K562 (cell line): ENCODE measurements around the gene CLDN11. TPM values are rescaled to one million over a fixed set of nuclear protein-coding genes. Genes with fewer than 3 reads are reported as not detected.
A peak's percentile ranks its signal among the peaks of the same experiment; 100 is the strongest.

Experiments
- ATAC-seq: fragments of 200-7000 bp; cut with Tn5 transposase; 3 replicates; pipeline ENCODE4 v1.9.1; 2020; ENCODE audit warnings: moderate library complexity
- BruUV-seq: library from RNA; stranded (reverse); fragments of 400-500 nt; replicated peaks from 2 replicates; lab custom pipeline; 2021; lab: Mats Ljungman, UMichigan
- CTCF ChIA-PET: fragments of 300-600 bp; formaldehyde crosslinking; extraction: SDS; loops from one replicate; lab custom pipeline; 2021; ENCODE audit warnings: low intra/inter-chr PET ratio; lab: Yijun Ruan, JAX
- POLR2A ChIA-PET: fragments of 300-600, 350-650 bp; sonication (Branson Sonifier 250); formaldehyde crosslinking; extraction: SDS; loops from one replicate; lab custom pipeline; 2021; ENCODE audit warnings: antibody characterized with exemption, inconsistent platforms; lab: Yijun Ruan, JAX
- DNase-seq, 4 experiments: peaks; one replicate each; pipeline versions ENCODE4 v3.0.0 to v3.0.0-alpha.2; 2011 to 2018; ENCODE audit warnings: low spot score in 3 of 4, mixed read lengths in 3 of 4; ENCODE audit errors: extremely low read depth in 1 of 4
- FAIRE-seq: peaks from 2 replicates; lab custom pipeline; 2011; peaks lifted over from hg19 to GRCh38; lab: Jason Lieb, UNC
- H2AFZ ChIP-seq: 2 replicates; pipeline ENCODE4 v1.6.0; 2011; ENCODE audit warnings: low read depth, low read length, control low read depth, inconsistent platforms
- H3K27ac ChIP-seq: fragments of 200-600 bp; 3 replicates; pipeline ENCODE4 v1.8.0; 2011; ENCODE audit warnings: low read depth, mild to moderate bottlenecking, control low read depth, inconsistent platforms, low read length, moderate library complexity, mixed read lengths; ENCODE audit errors: extremely low read depth
- H3K27me3 ChIP-seq, 2 experiments: fragments of 300-600 bp in 1 of 2; 2 replicates in 1 of 2; 3 replicates in 1 of 2; pipeline versions ENCODE4 v1.6.0 to v1.8.0; 2011; ENCODE audit warnings: inconsistent platforms in 2 of 2, low read length in 2 of 2, mild to moderate bottlenecking in 1 of 2, mixed read lengths in 1 of 2, moderate library complexity in 1 of 2; ENCODE audit not compliant: control insufficient read depth in 2 of 2, insufficient read depth in 2 of 2
- H3K36me3 ChIP-seq: fragments of 300-600 bp; 3 replicates; pipeline ENCODE4 v1.8.0; 2011; ENCODE audit warnings: mild to moderate bottlenecking, low read length, inconsistent platforms; ENCODE audit not compliant: control insufficient read depth, insufficient read depth
- H3K4me1 ChIP-seq, 2 experiments: fragments of 200-600 bp in 1 of 2; replicated peaks in 1 of 2; 2 replicates in 1 of 2; 3 replicates in 1 of 2; pipeline versions ENCODE4 v1.5.1 to v1.8.0; 2011; ENCODE audit warnings: inconsistent platforms in 2 of 2, low read length in 2 of 2, mild to moderate bottlenecking in 1 of 2, mixed read lengths in 1 of 2, moderate library complexity in 1 of 2; ENCODE audit not compliant: control insufficient read depth in 2 of 2, insufficient read depth in 2 of 2
- H3K4me2 ChIP-seq: 2 replicates; pipeline ENCODE4 v1.6.1; 2011; ENCODE audit warnings: low read length, control low read depth, inconsistent platforms, mixed read lengths; ENCODE audit not compliant: insufficient read depth
- H3K4me3 ChIP-seq: fragments of 200-600 bp; sonication (generic), shearing (Covaris generic); 2 replicates; pipeline ENCODE4 v1.5.1; 2016; ENCODE audit warnings: control low read depth, inconsistent platforms
- H3K79me2 ChIP-seq: fragments of 200-600 bp; 3 replicates; pipeline ENCODE4 v1.8.0; 2011; ENCODE audit warnings: low read length, inconsistent platforms; ENCODE audit not compliant: control insufficient read depth, insufficient read depth
- H3K9ac ChIP-seq, 2 experiments: 2 replicates each; pipeline versions ENCODE4 v1.6.0 to v1.6.1; 2011; ENCODE audit warnings: low read depth in 2 of 2, low read length in 2 of 2, control low read depth in 1 of 2, inconsistent platforms in 1 of 2, mild to moderate bottlenecking in 1 of 2, mixed read lengths in 1 of 2; ENCODE audit not compliant: insufficient read depth in 1 of 2
- H3K9me1 ChIP-seq: one replicate; pipeline ENCODE4 v1.6.0; 2011; ENCODE audit warnings: inconsistent platforms, mild to moderate bottlenecking, low read length, moderate library complexity; ENCODE audit not compliant: control insufficient read depth, insufficient read depth
- H3K9me3 ChIP-seq: replicated peaks from 2 replicates; pipeline ENCODE4 v1.5.1; 2011; ENCODE audit warnings: low read depth, low read length, inconsistent platforms; ENCODE audit not compliant: control insufficient read depth, insufficient read depth
- H4K20me1 ChIP-seq: replicated peaks from 2 replicates; pipeline ENCODE4 v1.6.1; 2011; ENCODE audit warnings: low read length, inconsistent platforms, mixed read lengths; ENCODE audit not compliant: control insufficient read depth, insufficient read depth
- BRF2 ChIP-seq: IDR thresholded peaks from 3 replicates; pipeline ENCODE4 v1.6.1; 2011; ENCODE audit warnings: borderline replicate concordance, mild to moderate bottlenecking; ENCODE audit not compliant: insufficient read length, insufficient read depth
- C11orf30 ChIP-seq: fragments of 450-650 bp; IDR thresholded peaks from 2 replicates; pipeline ENCODE4 v1.6.1; 2016; ENCODE audit warnings: low read depth, mild to moderate bottlenecking
- KAT7 ChIP-seq: sonication (generic); formaldehyde crosslinking; IDR thresholded peaks from 2 replicates; pipeline ENCODE4 v1.8.0; 2022; ENCODE audit warnings: missing genetic modification reagents, mild to moderate bottlenecking, borderline replicate concordance
- LARP7 ChIP-seq: fragments of 450-650 bp; IDR thresholded peaks from 2 replicates; pipeline ENCODE4 v1.6.1; 2016
- POLR2H ChIP-seq: IDR thresholded peaks from 2 replicates; pipeline ENCODE4 v1.6.1; 2016; ENCODE audit warnings: missing genetic modification characterization, low read depth, mild to moderate bottlenecking, control low read depth, missing compliant biosample characterization, moderate library complexity
- POLR3G ChIP-seq: IDR thresholded peaks from 2 replicates; pipeline ENCODE4 v1.6.1; 2011; ENCODE audit not compliant: insufficient read length, insufficient replicate concordance; ENCODE audit errors: extremely low read depth
- SP1 ChIP-seq: sonication (generic); formaldehyde crosslinking; IDR thresholded peaks from 2 replicates; pipeline ENCODE4 v1.8.1; 2022; ENCODE audit warnings: mild to moderate bottlenecking, missing genetic modification reagents
- SRSF1 ChIP-seq: fragments of 200-400 bp; formaldehyde crosslinking; IDR thresholded peaks from 2 replicates; pipeline ENCODE4 v1.6.1; 2017; ENCODE audit warnings: mild to moderate bottlenecking, low read depth, low read length, moderate library complexity
- ZNF133 ChIP-seq: fragments of 250-450 bp; sonication (Bioruptor Pico); IDR thresholded peaks from 2 replicates; pipeline ENCODE4 v1.4.0; 2020; ENCODE audit warnings: mild to moderate bottlenecking
- ZNF175 ChIP-seq: fragments of 200-800 bp; sonication (Bioruptor generic); IDR thresholded peaks from 2 replicates; pipeline ENCODE4 v1.6.1; 2016; ENCODE audit warnings: low read depth, mild to moderate bottlenecking, missing genetic modification characterization, missing compliant biosample characterization
- WGBS: fragments of 100-300 bp; shearing (Covaris generic); methylation state at CpG from one replicate; pipeline ENCODE4 v1.1.6; 2016; ENCODE audit warnings: low coverage, mixed read lengths; ENCODE audit not compliant: insufficient coverage; ENCODE audit errors: missing lambda C conversion rate; 5-methylcytosine and 5-hydroxymethylcytosine counted together
- in situ Hi-C: fragments of 300-500 bp; cut with MboI; formaldehyde crosslinking; loops from 4 replicates; pipeline ENCODE4 v1.15.0; 2018; ENCODE audit warnings: inconsistent platforms, mixed read lengths
- intact Hi-C: fragments of 100-400 bp; cut with micrococcal nuclease; formaldehyde crosslinking; loops from 2 replicates; pipeline ENCODE4 v1.14.2; 2022
- polyA plus RNA-seq, 8 experiments: library from polyadenylated mRNA; depleted of rRNA in 4 of 8; stranded (reverse) in 5 of 8; unstranded in 3 of 8; fragments of >200 nt; fragmentation: Nextera tagmentation in 2 of 8; fragmentation: Illumina TruSeq in 1 of 8; extraction: Ambion mirVana in 2 of 8; extraction: Trizol in 1 of 8; gene quantifications; 2 replicates each; pipeline versions ENCODE4 v1.2.1 to v1.2.3, GENCODE V29; 2011 to 2014; ENCODE audit warnings: inconsistent platforms in 1 of 8, missing spikeins in 1 of 8
- total RNA-seq, 7 experiments: library from RNA; depleted of rRNA in 6 of 7; stranded (reverse); fragments of >200 nt in 6 of 7; fragmentation: Illumina TruSeq in 2 of 7; extraction: Trizol in 2 of 7; gene quantifications; 2 replicates each; pipeline versions ENCODE4 v1.2.1 to v1.2.3, GENCODE V29; 2011 to 2021; ENCODE audit warnings: low replicate concordance in 1 of 7
- TF ChIP-seq, protein P1 (sequence below): fragments of 450-650 bp; formaldehyde crosslinking; IDR thresholded peaks from 2 replicates; pipeline ENCODE4 v1.4.0; 2020; ENCODE audit warnings: mild to moderate bottlenecking

Gene CLDN11
- total and polyA plus RNA-seq, 9 of the 15 experiments (the other 6 are each of a cell fraction or from before 2014, with no cell fraction given): 0.05 to 0.41 (median 0.18) TPM; not detected in 1

- CTCF ChIA-PET: no interaction called here
- no peak overlapping the region for H3K4me3 ChIP-seq
- no peak for TF ChIP-seq ZNF133 (CRISPR knock-in tag)
- TF ChIP-seq POLR2H (tag): no peak
- TF ChIP-seq, protein P1, sequence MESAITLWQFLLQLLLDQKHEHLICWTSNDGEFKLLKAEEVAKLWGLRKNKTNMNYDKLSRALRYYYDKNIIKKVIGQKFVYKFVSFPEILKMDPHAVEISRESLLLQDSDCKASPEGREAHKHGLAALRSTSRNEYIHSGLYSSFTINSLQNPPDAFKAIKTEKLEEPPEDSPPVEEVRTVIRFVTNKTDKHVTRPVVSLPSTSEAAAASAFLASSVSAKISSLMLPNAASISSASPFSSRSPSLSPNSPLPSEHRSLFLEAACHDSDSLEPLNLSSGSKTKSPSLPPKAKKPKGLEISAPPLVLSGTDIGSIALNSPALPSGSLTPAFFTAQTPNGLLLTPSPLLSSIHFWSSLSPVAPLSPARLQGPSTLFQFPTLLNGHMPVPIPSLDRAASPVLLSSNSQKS (CRISPR knock-in tag): no peak
- TF ChIP-seq SRSF1: no peak
- no peak for TF ChIP-seq ZNF175 (CRISPR knock-in tag)
- TF ChIP-seq KAT7: no peak
- no peak for TF ChIP-seq BRF2
- no peak for TF ChIP-seq SP1 (CRISPR knock-in tag)
- TF ChIP-seq C11orf30: no peak
- no peak for TF ChIP-seq LARP7
- TF ChIP-seq POLR3G: no peak
- BruUV-seq: no TSS peak
- H3K9me1 ChIP-seq: no peaks in the 10 kb centered on the region
- in situ Hi-C loops (no loop called here), intact Hi-C loops (no loop called here)
- no peak overlapping the region for H3K27ac ChIP-seq
- POLR2A ChIA-PET: no interaction called here
- no peak for FAIRE-seq
- no peak overlapping the region for H2AFZ ChIP-seq
- no peaks in the 10 kb centered on the region for H3K36me3 ChIP-seq
- H4K20me1 ChIP-seq: no peaks in the 10 kb centered on the region
- ATAC-seq: peak; percentile 33; the same call in 2 of the 3 replicates
- no peaks in the 10 kb centered on the region for H3K27me3 ChIP-seq
- DNase-seq: no peak
- no peaks in the 10 kb centered on the region for H3K9me3 ChIP-seq
- no peaks in the 10 kb centered on the region for H3K79me2 ChIP-seq
- no peak overlapping the region for H3K4me2 ChIP-seq
- WGBS: 77% methylated on average over 6 of the region's 6 CpGs
- no peaks in the 10 kb centered on the region for H3K4me1 ChIP-seq
- no peak overlapping the region for H3K9ac ChIP-seq
Measured at GRCh38 chr3:170397685-170398084, 21.0 kb upstream of the CLDN11 start.
